NK-92 (cell line): ENCODE results near the gene MYO3A.
"Not testable (repeated sequence)": the region's sequence is repeated elsewhere in the genome, so short reads cannot be mapped to it uniquely, and the experiment has no call there.

Source experiments
- DNase-seq: peaks from one replicate; lab custom pipeline; 2025; ENCODE audit not compliant: unreplicated experiment; lab: John Stamatoyannopoulos, UW

MYO3A gene

GRCh38 chr10:25972631-25973030, 38.6 kb downstream of the MYO3A start:
- no peak for DNase-seq

GRCh38 chr10:25974897-25975459, 40.9 kb downstream of the MYO3A start:
- no peak for DNase-seq

GRCh38 chr10:25978771-25979170, 44.7 kb downstream of the MYO3A start:
- no peak for DNase-seq

GRCh38 chr10:25982107-25982506, 48.1 kb downstream of the MYO3A start:
- DNase-seq = no peak

GRCh38 chr10:25988583-25988982, 54.6 kb downstream of the MYO3A start:
- DNase-seq = no peak

GRCh38 chr10:25989951-25990350, 55.9 kb downstream of the MYO3A start:
- DNase-seq = no peak

GRCh38 chr10:25999295-25999981, 65.4 kb downstream of the MYO3A start:
- DNase-seq = no peak

GRCh38 chr10:26000971-26001370, 66.9 kb downstream of the MYO3A start:
- no peak for DNase-seq

- DNase-seq = not testable (repeated sequence)
Measured at GRCh38 chr10:26002466-26002865, 68.4 kb downstream of the MYO3A start.

GRCh38 chr10:26015092-26015491, 81.1 kb downstream of the MYO3A start:
- DNase-seq = no peak

- no peak for DNase-seq
Measured at GRCh38 chr10:26022831-26023230, 88.8 kb downstream of the MYO3A start.

- DNase-seq = no peak
Measured at GRCh38 chr10:26024303-26024702, 90.3 kb downstream of the MYO3A start.

GRCh38 chr10:26025523-26025922, 91.5 kb downstream of the MYO3A start:
- DNase-seq = no peak

GRCh38 chr10:26029858-26030257, 95.8 kb downstream of the MYO3A start:
- DNase-seq = no peak

GRCh38 chr10:26031300-26031699, 97.3 kb downstream of the MYO3A start:
- DNase-seq = no peak

- no peak for DNase-seq
Measured at GRCh38 chr10:26043469-26043868, 109.4 kb downstream of the MYO3A start.

GRCh38 chr10:26044141-26044749, 110.2 kb downstream of the MYO3A start:
- DNase-seq = no peak

- no peak for DNase-seq
Measured at GRCh38 chr10:26046073-26046700, 112.2 kb downstream of the MYO3A start.

- no peak for DNase-seq
Measured at GRCh38 chr10:26048756-26049155, 114.7 kb downstream of the MYO3A start.

GRCh38 chr10:26052326-26052725, 118.3 kb downstream of the MYO3A start:
- no peak for DNase-seq

GRCh38 chr10:26057466-26057865, 123.4 kb downstream of the MYO3A start:
- no peak for DNase-seq

GRCh38 chr10:26064106-26064505, 130.1 kb downstream of the MYO3A start:
- no peak for DNase-seq
